ENCODE data around the gene FUZ.

The FUZ gene

GRCh38 chr19:49855676-49856573 is 42.8 kb upstream of the FUZ start:
- TF ChIP-seq, protein P1, sequence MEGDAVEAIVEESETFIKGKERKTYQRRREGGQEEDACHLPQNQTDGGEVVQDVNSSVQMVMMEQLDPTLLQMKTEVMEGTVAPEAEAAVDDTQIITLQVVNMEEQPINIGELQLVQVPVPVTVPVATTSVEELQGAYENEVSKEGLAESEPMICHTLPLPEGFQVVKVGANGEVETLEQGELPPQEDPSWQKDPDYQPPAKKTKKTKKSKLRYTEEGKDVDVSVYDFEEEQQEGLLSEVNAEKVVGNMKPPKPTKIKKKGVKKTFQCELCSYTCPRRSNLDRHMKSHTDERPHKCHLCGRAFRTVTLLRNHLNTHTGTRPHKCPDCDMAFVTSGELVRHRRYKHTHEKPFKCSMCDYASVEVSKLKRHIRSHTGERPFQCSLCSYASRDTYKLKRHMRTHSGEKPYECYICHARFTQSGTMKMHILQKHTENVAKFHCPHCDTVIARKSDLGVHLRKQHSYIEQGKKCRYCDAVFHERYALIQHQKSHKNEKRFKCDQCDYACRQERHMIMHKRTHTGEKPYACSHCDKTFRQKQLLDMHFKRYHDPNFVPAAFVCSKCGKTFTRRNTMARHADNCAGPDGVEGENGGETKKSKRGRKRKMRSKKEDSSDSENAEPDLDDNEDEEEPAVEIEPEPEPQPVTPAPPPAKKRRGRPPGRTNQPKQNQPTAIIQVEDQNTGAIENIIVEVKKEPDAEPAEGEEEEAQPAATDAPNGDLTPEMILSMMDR (IDR thresholded peaks at IDR 0.05; ENCODE audit: insufficient read depth, low read length, missing control alignments), result no peak
- H3K4me3 ChIP-seq (ENCODE audit: low read depth, low read length), result no peak overlapping the region
- no peak for DNase-seq (ENCODE audit: low read depth, low spot score)
- CTCF ChIA-PET, result no interaction called here
- POLR2A ChIA-PET, result no interaction called here

DNA sequence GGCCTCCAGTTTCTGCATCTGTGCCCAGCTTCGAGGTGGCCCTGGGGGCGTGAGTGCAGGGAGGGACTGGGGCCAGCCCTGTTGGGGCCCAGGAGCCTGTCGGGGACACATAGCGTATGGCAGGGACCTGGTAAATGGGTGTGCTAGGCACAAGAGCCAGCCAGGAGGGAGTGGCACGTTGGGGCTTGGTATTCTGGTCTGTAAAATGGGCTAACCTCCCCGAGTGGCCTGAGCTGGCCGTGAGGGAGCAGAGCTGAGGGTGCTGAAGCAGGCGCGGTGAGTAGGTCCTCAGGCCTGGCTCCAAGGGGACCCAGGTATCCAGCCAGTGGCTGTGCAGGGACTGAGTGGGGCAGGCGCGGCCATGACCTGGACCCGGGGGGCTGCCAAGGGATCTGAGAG is 42.2 kb upstream of the FUZ start:
- no peak overlapping the region for H3K4me3 ChIP-seq (ENCODE audit: low read depth, low read length)
- ChIA-PET CTCF (interaction anchor here (1.4 kb wide), 1 partner anchor 13 kb away, joined by 3 read pairs; no protein-coding TSS in a partner anchor), POLR2A (interaction anchor here (1.1 kb wide), 1 partner anchor 22 kb away, joined by 3 read pairs; the partner anchor contains the start of genes AKT1S1 and TBC1D17)
- no peak for DNase-seq (ENCODE audit: low read depth, low spot score)
- TF ChIP-seq, protein P1 (IDR thresholded peaks at IDR 0.05; ENCODE audit: insufficient read depth, low read length, missing control alignments), result no peak

DNA sequence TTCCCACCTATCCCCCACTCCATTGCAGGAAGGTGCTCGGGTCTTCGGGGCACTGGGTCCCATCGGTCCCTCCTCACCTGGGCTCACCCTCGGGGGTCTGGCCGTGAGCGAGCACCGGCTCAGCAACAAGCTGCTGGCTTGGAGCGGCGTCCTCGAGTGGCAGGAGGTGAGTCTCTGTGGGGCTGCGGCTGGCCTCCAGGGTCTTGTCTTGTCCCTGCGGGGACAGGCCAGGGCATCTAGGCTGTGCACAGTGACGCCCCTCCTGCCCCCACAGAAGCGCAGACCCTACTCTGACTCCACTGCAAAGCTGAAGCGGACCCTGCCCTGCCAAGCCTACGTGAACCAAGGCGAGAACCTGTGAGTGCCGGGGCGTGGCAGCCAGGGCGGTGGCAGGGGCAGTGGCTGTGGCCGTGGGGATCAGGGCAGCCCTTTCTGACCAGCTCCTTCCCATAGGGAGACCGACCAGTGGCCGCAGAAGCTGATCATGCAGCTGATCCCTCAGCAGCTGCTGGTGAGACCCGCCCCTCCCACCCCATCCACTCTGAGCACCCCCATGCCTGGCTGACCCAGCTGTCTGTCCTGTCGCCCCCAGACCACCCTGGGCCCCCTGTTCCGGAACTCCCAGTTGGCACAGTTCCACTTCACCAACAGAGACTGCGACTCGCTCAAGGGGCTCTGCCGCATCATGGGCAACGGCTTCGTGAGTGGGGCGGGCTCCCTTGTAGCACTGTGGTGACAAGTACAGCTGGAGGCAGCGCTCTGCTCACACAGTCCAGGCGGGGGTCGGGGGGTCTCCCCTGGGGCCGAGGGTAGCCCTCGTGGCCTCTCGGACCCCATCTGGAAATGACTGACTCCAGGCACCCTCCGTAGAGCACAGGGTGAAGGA is 41.5 kb upstream of the FUZ start:
- TF ChIP-seq, protein P1 (IDR thresholded peaks at IDR 0.05; ENCODE audit: insufficient read depth, low read length, missing control alignments), result no peak
- no peak for DNase-seq (ENCODE audit: low read depth, low spot score)
- POLR2A ChIA-PET, result interaction anchor here (1.0 to 1.7 kb wide), 4 partner anchors 11 to 88 kb away, joined by 3 to 5 read pairs (median 4); partner anchors contain the start of genes AKT1S1 and TBC1D17
- CTCF ChIA-PET, result interaction anchor here (0.9 to 1.4 kb wide), 2 partner anchors 10 to 13 kb away, joined by 3 to 4 read pairs; no protein-coding TSS in a partner anchor
- no peak overlapping the region for H3K4me3 ChIP-seq (ENCODE audit: low read depth, low read length)

DNA sequence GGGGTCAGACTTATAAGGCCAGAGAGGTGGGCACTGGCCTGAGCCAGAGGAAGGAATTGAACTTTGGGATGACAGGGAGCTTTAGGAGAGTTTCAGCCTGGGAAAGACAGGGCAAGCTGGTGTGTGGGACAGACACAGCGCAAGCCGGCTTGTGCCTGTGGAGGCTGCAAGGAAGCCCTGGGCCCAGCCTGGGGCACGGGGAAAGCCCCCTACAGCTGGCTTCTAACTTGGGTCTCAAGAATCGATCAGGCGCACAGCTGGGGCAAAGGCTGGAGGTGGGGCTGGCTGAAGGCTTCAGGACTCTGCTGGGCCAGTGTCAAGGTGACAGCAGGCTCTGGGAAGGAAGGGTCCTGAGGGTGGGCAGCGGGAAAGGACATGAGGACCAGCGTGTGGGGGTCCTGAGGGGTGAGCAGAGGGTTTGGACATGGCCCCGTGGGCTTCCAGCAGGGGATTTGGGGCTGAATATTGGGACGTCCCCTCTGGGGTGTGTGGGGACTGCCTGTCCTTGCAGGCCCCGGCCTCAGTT is 40.8 kb upstream of the FUZ start:
- no peak overlapping the region for H3K4me3 ChIP-seq (ENCODE audit: low read depth, low read length)
- ChIA-PET POLR2A (interaction anchor here (0.6 to 1.7 kb wide), 5 partner anchors 12 to 136 kb away, joined by 3 to 5 read pairs (median 3); partner anchors contain the start of genes AKT1S1 and TBC1D17), CTCF (interaction anchor here (0.9 to 1.4 kb wide), 2 partner anchors 11 to 14 kb away, joined by 3 to 4 read pairs; no protein-coding TSS in a partner anchor)
- no peak for DNase-seq (ENCODE audit: low read depth, low spot score)
- TF ChIP-seq, protein P1 (IDR thresholded peaks at IDR 0.05; ENCODE audit: insufficient read depth, low read length, missing control alignments), result no peak

- no peak for DNase-seq (ENCODE audit: low read depth, low spot score)
- peak overlapping the region; percentile 85 for H3K4me3 ChIP-seq (ENCODE audit: low read depth, low read length)
- POLR2A ChIA-PET, result interaction anchor here (0.8 kb wide), 1 partner anchor 176 kb away, joined by 3 read pairs; no protein-coding TSS in a partner anchor
- CTCF ChIA-PET, result interaction anchor here (1.0 to 1.1 kb wide), 2 partner anchors 17 to 135 kb away, joined by 3 read pairs; no protein-coding TSS in a partner anchor
- TF ChIP-seq, protein P1 (IDR thresholded peaks at IDR 0.05; ENCODE audit: insufficient read depth, low read length, missing control alignments), result no peak
Observed at GRCh38 chr19:49852631-49853126, 39.6 kb upstream of the FUZ start.
